Regular cardiac myocyte (primary cell): ENCODE results near the gene TRPT1. TPM values are rescaled to one million over a fixed set of nuclear protein-coding genes. Genes with fewer than 3 reads are reported as not detected.

Source experiments
- total RNA-seq: library from RNA; depleted of rRNA; stranded (reverse); fragments of >200 nt; gene quantifications from 2 replicates; pipeline ENCODE4 v1.2.3, GENCODE V29; 2014

Gene TRPT1, protein sequence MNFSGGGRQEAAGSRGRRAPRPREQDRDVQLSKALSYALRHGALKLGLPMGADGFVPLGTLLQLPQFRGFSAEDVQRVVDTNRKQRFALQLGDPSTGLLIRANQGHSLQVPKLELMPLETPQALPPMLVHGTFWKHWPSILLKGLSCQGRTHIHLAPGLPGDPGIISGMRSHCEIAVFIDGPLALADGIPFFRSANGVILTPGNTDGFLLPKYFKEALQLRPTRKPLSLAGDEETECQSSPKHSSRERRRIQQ
- 37.0 and 48.2 TPM in 2 replicates for total RNA-seq

DNA sequence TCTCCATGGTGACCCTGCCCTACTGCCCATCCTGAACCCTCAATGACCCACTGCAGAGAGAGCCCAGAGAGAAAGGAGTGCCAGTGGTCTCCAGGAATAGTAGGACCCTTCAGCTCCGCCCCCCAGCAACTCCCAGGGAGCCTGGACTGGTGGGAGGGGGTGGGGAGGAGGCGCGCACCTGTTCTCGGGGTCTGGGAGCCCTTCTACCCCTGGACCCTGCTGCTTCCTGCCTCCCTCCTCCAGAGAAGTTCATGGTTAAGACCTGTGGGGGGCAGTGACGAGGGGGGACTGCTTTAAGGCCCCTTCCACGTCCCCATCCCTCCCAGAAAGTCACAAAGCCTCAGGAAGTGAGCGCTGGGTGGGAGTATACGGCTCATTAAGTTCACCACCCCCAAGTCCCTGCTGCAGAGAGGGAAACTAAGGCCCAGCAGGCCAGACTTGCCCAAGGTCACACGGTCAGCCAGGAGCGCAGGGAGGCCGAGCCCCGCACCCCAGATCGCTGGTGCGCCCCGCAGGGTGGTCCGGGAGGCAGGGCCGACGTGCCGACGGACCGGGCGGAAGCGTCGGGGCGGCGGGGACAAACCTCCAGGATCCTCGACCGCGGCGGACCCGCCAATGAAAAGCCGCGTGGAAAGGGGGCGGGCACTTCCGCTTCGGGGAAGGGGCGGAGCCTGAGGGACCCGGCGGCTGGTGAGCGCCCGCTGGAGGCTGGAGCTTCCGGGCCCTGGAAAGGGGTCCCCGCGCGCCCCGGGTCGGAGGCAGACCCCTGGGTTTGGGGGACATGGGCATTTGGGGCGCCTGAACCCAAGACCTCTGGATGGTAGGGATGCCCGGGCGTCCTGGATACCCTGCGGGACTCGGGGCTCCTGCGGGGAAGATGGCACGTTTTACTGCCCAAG, at the start of gene TRPT1, which contains the start of gene NUDT22:
TRPT1 (minus strand) TSS at position 579 of the 899 bp plus-strand sequence; CDS start at position 253, 326 bp downstream.
NUDT22 (plus strand) TSS at position 667 of the 899 bp plus-strand sequence. CDS start 379 bp downstream, outside the sequence.

DNA sequence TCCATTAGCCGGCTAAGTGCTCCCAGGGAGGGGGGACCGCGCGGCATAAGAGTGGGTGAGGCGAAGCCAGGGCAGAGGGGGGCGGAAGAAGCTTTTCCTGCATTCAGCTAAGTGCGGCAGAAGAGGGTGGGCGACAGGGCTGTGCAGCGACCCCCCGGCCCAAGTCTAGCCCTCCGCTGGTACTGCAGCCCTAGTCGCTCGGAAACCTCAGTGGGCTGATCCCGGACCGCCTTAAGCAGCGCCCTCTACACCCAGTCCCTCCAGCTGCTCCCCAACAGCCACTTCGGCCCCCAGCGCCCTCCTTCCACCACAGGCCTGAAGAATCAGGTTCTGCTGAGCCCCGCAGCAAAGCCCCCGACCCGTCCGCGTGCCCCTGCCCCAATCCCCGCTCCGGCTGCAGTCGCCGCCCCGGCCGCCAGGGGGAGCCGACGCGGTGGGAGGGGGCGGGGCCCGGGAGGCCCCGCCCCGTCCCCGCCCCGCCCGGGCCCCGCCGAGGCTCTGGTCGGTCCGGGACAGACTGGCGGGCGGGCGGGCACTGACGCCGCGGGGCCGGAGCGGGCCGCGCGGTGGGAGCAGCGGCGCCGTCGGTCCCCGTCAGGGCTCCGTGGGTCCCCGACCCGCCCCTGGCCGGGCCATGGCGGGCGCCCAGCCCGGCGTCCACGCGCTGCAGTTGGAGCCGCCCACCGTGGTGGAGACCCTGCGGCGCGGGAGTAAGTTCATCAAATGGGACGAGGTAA, 25.2 kb upstream of the TRPT1 start, which contains the start of gene PLCB3:
PLCB3 (plus strand) TSS at position 515 of the 737 bp plus-strand sequence; CDS start at position 635, 120 bp downstream.

DNA sequence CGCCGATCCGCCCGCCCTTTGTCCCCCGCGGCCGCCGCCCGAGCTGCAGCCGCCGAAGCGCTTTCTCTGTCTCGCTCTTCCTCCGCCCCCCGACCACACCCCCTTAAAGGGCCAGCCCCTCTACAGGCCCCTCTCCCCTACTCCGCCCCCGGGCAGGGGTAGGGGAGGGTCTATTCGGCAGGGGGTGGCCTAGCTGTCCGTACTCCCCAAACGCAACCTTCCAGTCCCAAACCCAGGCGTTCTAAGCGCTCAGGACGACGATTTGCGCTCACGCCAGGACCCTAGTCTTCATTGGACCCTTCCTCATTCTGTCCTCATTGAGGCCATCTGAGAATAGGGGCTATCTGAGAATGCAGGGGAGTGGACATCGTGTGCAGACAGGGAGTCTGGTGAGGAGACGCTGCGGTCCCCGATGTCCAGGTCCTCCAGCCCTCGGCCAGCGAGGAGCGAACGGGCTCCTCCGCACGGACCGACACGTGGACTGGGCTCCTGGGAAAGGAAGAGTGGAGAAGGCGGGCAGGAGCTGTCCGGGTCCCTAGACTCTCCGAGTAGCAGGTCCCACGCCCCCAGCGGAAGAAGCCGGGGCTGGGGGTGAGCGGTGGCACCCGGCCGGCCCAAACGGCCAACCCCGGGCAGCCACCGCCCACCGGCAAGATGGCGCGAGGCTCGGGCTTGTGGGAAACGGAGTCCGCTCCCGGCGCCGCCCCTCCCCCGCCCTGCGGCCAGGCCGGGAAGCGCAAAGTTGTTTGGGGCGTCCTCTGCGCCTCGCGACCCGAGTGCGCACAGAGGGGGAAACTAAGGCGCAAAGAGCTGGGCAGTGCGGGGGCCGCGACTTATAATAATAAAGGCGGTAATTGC, 21.1 kb upstream of the TRPT1 start, which contains the start of gene PPP1R14B:
PPP1R14B (minus strand) TSS at position 73 of the 858 bp plus-strand sequence. CDS start 270 bp downstream, outside the sequence.

DNA sequence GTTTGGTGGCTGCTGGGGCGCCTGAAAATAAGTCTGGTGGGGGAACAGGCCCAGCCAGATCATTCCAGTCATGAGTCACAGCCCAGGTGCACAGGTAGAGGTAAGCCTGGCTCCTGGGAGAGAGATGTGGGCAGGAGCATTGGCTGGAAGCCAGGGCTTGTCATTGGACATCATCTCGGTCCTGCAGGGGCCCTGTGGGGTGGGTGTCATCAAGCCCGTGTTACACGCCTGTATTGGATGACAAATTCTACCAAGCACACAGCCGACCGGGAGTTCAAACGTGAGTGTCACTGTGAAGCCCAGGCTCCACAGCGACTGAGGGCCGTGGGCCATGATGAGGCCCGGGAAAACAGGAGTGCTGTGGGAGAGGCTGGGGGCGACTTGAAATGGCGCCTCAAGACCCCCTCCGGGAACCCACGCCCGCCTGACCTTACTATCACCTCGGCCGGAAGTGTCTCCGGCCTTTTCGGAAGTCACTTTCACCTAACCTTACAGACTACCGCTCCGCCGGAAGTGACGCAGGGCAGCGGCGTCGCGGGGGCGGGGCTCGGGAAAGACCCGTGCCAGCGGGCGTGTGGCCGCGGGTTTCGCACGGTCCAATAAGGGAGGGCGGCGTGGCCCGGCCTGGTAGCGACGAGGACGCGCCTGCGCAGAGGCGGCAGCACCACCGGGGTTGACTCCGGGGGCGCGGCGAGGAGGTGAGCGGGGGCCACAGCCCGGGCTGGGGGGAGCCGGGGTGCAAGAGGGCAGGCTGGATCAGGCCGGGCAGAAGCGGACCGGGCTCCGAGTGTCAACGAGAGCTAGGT, 14.7 kb upstream of the TRPT1 start, which contains the start of gene FKBP2:
FKBP2 (plus strand) TSS at position 661 of the 806 bp plus-strand sequence. CDS start 1,293 bp downstream, outside the sequence.

DNA sequence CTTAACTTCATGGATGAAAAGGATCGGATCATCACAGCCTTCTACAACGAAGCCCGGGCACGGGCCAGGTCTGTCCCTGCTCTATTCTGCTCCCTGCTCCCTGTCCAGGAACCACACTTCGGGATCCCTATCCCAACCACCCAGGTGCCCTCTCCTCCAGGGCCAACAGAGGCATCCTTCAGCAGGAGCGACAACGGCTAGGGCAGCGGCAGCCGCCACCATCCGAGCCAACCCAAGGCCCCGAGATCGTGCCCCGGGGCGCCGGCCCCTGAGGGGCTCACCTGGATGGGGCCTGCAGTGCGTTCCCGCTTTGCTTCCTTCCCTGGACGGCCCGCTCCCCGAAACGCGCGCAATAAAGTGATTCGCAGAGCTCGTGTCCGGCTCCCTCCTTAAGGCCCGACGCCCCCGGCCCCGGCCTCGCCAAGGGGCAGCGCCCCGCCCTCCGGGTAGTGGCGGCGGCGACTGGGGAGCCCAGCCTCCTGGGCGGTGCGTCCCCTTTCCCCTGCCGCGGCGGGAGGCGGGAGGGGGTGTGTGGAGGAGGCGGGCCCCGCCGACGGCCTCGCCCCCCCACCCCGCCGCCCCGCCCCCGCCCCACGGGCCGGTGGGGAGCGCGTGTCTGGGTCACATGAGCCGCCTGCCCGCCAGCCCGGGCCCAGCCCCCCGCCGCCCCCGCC, 8.1 kb upstream of the TRPT1 start, which contains the start of gene VEGFB:
VEGFB (plus strand) TSS at position 672 of the 674 bp plus-strand sequence. CDS start 250 bp downstream, outside the sequence.

DNA sequence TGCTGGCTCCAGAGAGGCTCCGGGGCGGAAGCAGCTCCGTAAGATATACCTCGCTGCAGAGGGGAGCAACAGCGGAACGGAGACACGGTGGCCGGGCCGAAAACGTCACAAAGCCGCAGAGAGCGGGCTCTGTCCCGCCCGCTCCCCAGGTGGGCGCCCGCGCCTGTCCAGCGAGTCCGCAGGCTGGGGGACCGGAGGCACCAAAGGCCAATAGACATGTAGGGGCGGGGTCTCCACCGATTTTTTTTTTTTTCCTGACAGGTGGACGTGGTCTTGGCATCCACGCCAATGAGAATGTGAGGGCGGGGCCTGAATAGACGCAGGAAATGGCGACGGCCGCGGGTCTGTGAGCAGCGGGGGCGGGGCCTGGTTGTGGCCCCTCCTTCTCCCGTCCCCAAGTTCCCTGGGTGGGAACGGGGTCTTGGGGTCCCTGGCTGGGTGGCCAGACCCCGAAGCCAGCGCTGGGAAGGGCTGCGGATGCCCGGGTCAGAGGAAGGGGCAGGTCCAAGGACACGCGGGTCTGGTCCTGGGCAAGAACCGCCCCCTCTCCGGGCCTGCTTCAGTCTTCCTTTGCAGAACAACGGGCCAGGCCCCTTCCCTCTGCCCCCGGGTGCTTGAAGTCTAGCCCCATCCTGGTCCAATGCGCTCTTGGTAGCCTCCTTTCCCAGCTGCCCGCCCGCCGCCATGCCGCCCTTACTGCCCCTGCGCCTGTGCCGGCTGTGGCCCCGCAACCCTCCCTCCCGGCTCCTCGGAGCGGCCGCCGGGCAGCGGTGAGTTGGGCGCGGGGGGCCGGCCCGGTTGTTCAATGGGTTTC, 4.4 kb upstream of the TRPT1 start, which contains the start of gene DNAJC4:
DNAJC4 (plus strand) TSS at position 378 of the 814 bp plus-strand sequence; CDS start at position 685, 307 bp downstream.

DNA sequence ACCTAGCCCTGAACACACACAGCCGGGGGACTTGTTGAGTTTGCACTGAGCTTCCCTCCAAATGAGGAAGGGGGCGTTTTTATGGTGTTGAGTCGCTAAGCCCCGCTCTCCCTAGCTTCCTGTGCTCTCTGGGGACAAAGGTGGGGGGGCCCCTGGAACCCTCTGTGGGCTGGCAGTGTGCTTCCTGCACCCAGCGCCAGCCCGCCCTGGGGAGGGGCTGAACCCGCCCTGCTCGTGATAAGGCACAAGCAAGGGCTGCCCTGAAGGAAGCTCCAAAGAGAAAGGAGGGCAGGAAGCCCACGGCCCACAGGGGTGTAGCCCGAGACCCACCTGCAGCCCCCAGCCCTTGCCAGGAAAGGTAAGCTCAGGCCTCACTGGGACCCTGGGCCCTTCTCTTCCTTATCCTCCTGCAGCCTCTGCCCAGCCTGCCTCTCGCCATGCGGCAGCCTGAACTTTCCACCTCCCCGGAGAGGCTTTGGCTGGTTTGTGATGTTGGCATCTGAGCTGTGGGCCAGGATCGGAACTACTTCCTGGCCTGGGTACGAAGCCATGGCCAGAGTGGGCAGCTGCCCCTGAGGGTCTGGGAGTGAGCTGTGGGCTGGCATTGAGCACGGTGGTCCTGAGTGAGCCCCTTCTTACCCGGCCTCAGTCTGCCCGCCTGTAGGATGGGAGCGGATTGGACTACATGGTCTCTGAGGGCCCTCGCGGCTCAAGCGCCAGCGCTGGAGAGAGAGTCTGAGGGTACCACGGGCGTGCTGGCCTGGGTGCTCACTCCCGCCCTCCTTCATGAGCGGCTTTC, 19.3 kb downstream of the TRPT1 start, which contains the start of gene FERMT3:
FERMT3 (plus strand) TSS at position 265 of the 799 bp plus-strand sequence. CDS start 644 bp downstream, outside the sequence.

DNA sequence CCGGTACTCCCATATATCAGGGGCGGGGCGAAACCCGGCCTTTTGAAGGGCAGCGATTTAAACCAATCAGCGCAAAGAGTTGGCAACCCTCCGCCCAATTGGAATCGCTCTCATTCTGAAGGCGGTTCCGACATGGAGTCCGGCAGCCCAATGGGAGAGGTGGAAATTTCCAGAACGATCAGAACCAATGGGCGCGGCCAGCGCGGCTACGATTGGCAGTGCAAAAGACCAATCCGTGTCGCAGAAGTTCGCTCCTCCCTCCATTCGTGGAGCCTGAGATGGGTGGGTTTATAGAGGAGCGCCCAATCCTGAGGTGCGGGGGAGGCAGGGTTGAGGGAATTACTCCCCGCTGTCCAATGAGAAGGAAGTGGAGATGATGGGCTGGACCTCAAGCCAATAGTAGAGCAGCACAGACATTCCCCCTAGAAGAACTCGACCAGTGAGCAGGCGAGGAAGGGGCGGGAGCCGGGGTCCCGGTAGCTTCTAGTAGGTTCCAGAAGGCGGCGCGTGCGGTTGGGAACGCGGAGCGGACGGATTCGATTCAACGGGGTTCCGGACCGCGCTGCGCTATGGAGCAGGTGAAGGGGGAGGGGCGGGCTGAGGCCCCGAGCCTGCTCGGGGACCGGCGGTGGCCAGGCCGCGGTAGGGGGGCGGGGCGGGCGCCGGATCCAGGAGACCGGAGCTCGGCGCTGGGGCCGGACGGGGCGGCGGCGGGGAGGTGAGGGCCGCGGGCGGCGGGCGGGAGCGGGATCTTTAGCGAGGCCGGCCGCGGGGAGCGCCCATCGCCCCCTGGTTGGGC, 40.1 kb downstream of the TRPT1 start, which contains the start of gene STIP1:
STIP1 (plus strand) TSS at position 479 of the 799 bp plus-strand sequence; CDS start at position 570, 91 bp downstream.

Other genes starting within 250 kb of the TRPT1 start
- gene OTUB1, start 239.7 kb downstream of the TRPT1 start, total RNA-seq: 47.6 and 92.2 TPM in 2 replicates
- not detected in 2 replicates for gene FLRT1, start 190.3 kb downstream of the TRPT1 start, total RNA-seq
- 8.1 and 21.7 TPM in 2 replicates for gene MACROD1, start 60.1 kb downstream of the TRPT1 start, total RNA-seq
- gene STIP1, start 40.0 kb downstream of the TRPT1 start, total RNA-seq: 125 and 414 TPM in 2 replicates
- 6.7 and 9.6 TPM in 2 replicates for gene FERMT3, start 19.5 kb downstream of the TRPT1 start, total RNA-seq
- gene NUDT22, start 88 bp upstream of the TRPT1 start, total RNA-seq: 61.7 and 73.2 TPM in 2 replicates
- gene DNAJC4, start 4.4 kb upstream of the TRPT1 start, total RNA-seq: 8.5 and 9.2 TPM in 2 replicates
- gene VEGFB, start 8.4 kb upstream of the TRPT1 start, total RNA-seq: 14.6 and 17.2 TPM in 2 replicates
- gene FKBP2, start 14.9 kb upstream of the TRPT1 start, total RNA-seq: 86.8 and 87.4 TPM in 2 replicates
- gene PPP1R14B, start 20.8 kb upstream of the TRPT1 start, total RNA-seq: 191 and 431 TPM in 2 replicates
- gene PLCB3, start 25.3 kb upstream of the TRPT1 start, total RNA-seq: 33.0 and 75.5 TPM in 2 replicates
- 41.0 and 51.0 TPM in 2 replicates for gene BAD, start 58.5 kb upstream of the TRPT1 start, total RNA-seq
- gene GPR137, start 59.7 kb upstream of the TRPT1 start, total RNA-seq: 7.7 and 8.2 TPM in 2 replicates
- not detected in 2 replicates for gene KCNK4, start 65.1 kb upstream of the TRPT1 start, total RNA-seq
- 0.28 TPM in 1 of 2 replicates, not detected in the other for gene CATSPERZ, start 74.2 kb upstream of the TRPT1 start, total RNA-seq
- 31.9 and 36.4 TPM in 2 replicates for gene ESRRA, start 79.3 kb upstream of the TRPT1 start, total RNA-seq
- 260 and 325 TPM in 2 replicates for gene TRMT112, start 91.4 kb upstream of the TRPT1 start, total RNA-seq
- gene PRDX5, start 91.9 kb upstream of the TRPT1 start, total RNA-seq: 261 and 263 TPM in 2 replicates
- 1.2 and 2.3 TPM in 2 replicates for gene CCDC88B, start 114.0 kb upstream of the TRPT1 start, total RNA-seq
- 29.0 and 61.3 TPM in 2 replicates for gene RPS6KA4, start 133.0 kb upstream of the TRPT1 start, total RNA-seq